Activated T-cell treated with anti-CD3 and anti-CD28 coated beads for 4 hours (primary cell): ENCODE measurements around the gene TRO.

Experiments used
- DNase-seq: peaks from one replicate; pipeline ENCODE4 v3.0.0-alpha.2; 2020

The TRO gene

GRCh38 chrX:54961750-54962149, 41.1 kb downstream of the TRO start:
- DNase-seq, result no peak

GRCh38 chrX:54964766-54965497, 44.3 kb downstream of the TRO start:
- no peak for DNase-seq

- no peak for DNase-seq
Observed at GRCh38 chrX:54977387-54977786, 56.8 kb downstream of the TRO start.

- DNase-seq, result no peak
Observed at GRCh38 chrX:54978448-54978847, 57.8 kb downstream of the TRO start.

GRCh38 chrX:54979432-54979831, 58.8 kb downstream of the TRO start:
- DNase-seq, result no peak

GRCh38 chrX:54980334-54980733, 59.7 kb downstream of the TRO start:
- DNase-seq, result no peak
